GM12878 (cell line): ENCODE results near the gene DRC1. TPM values are rescaled to one million over a fixed set of nuclear protein-coding genes. Genes with fewer than 3 reads are reported as not detected.

Experiments
- ATAC-seq: fragments of 200-7000 bp; cut with Tn5 transposase; 3 replicates; pipeline ENCODE4 v1.9.1; 2020; ENCODE audit warnings: mild to moderate bottlenecking, moderate library complexity
- BruUV-seq: library from RNA; stranded (reverse); fragments of 400-500 nt; replicated peaks from 2 replicates; lab custom pipeline; 2021; lab: Mats Ljungman, UMichigan
- CTCF ChIA-PET: fragments of 300-600 bp; sonication (Branson Sonifier 250); formaldehyde crosslinking; extraction: SDS; loops from one replicate; lab custom pipeline; 2021; ENCODE audit warnings: inconsistent platforms; lab: Yijun Ruan, JAX
- POLR2A ChIA-PET: fragments of 350-600 bp; formaldehyde crosslinking; extraction: SDS; loops from one replicate; lab custom pipeline; 2021; ENCODE audit warnings: inconsistent platforms; lab: Charles Lee
- RAD21 ChIA-PET: fragments of 300-600 bp; sonication (Branson Sonifier 250); formaldehyde crosslinking; loops from one replicate; lab custom pipeline; 2023; ENCODE audit warnings: antibody characterized with exemption; ENCODE audit not compliant: unreplicated experiment; lab: Charles Lee
- SMC1A ChIA-PET: fragments of 300-600 bp; sonication (Branson Sonifier 250); formaldehyde crosslinking; loops from one replicate; lab custom pipeline; 2023; ENCODE audit not compliant: unreplicated experiment, uncharacterized antibody; lab: Charles Lee
- DNase-seq: peaks from one replicate; pipeline ENCODE4 v3.0.0-alpha.2; 2011; ENCODE audit warnings: low read depth, low spot score
- FAIRE-seq: peaks from 3 replicates; lab custom pipeline; 2011; peaks lifted over from hg19 to GRCh38; lab: Jason Lieb, UNC
- H2AFZ ChIP-seq: 2 replicates; pipeline ENCODE4 v1.6.0; 2011; ENCODE audit warnings: low read depth, low read length, control low read depth; ENCODE audit not compliant: control insufficient read depth
- H3K27ac ChIP-seq: 2 replicates; pipeline ENCODE4 v1.5.1; 2011; ENCODE audit warnings: control low read depth; ENCODE audit not compliant: control insufficient read depth, insufficient read depth
- H3K27me3 ChIP-seq, 2 experiments: replicated peaks in 1 of 2; 2 replicates each; pipeline versions ENCODE4 v1.6.0 to v1.6.1; 2011; ENCODE audit warnings: low read length in 1 of 2; ENCODE audit not compliant: control insufficient read depth in 2 of 2, insufficient read depth in 2 of 2
- H3K36me3 ChIP-seq, 2 experiments: 2 replicates each; pipeline ENCODE4 v1.5.1; 2011; ENCODE audit warnings: low read length in 1 of 2; ENCODE audit not compliant: control insufficient read depth in 2 of 2, insufficient read depth in 2 of 2
- H3K4me1 ChIP-seq: 2 replicates; pipeline ENCODE4 v1.6.1; 2011; ENCODE audit warnings: mild to moderate bottlenecking, low read length, moderate library complexity, mixed read lengths; ENCODE audit not compliant: control insufficient read depth, insufficient read depth
- H3K4me2 ChIP-seq: 2 replicates; pipeline ENCODE4 v1.6.0; 2011; ENCODE audit warnings: control low read depth; ENCODE audit not compliant: control insufficient read depth, insufficient read depth
- H3K4me3 ChIP-seq: fragments of 200-600 bp; sonication (generic); 2 replicates; pipeline ENCODE4 v1.5.1; 2016
- H3K79me2 ChIP-seq: 2 replicates; pipeline ENCODE4 v1.6.0; 2011; ENCODE audit warnings: low read length; ENCODE audit not compliant: control insufficient read depth, insufficient read depth
- H3K9ac ChIP-seq: 2 replicates; pipeline ENCODE4 v1.8.0; 2011; ENCODE audit warnings: low read length, control low read depth, mixed read lengths; ENCODE audit not compliant: control insufficient read depth, insufficient read depth
- H3K9me3 ChIP-seq: replicated peaks from 3 replicates; pipeline ENCODE4 v1.5.1; 2011; ENCODE audit warnings: mild to moderate bottlenecking, low read length; ENCODE audit not compliant: control insufficient read depth, insufficient read depth
- H4K20me1 ChIP-seq: 2 replicates; pipeline ENCODE4 v1.6.0; 2011; ENCODE audit not compliant: control insufficient read depth, insufficient read depth
- BACH1 ChIP-seq: fragments of 450-650 bp; IDR thresholded peaks from 2 replicates; pipeline ENCODE4 v1.6.1; 2017; ENCODE audit warnings: mild to moderate bottlenecking, borderline replicate concordance
- BMI1 ChIP-seq: fragments of 450-650 bp; IDR thresholded peaks from 2 replicates; pipeline ENCODE4 v1.6.1; 2016; ENCODE audit warnings: mild to moderate bottlenecking, moderate library complexity, borderline replicate concordance
- ESRRA ChIP-seq: IDR thresholded peaks from 2 replicates; pipeline ENCODE4 v1.6.1; 2012; ENCODE audit warnings: mild to moderate bottlenecking, low read length, improper control_type of control experiment
- FOXM1 ChIP-seq: IDR thresholded peaks from 2 replicates; pipeline ENCODE4 v1.6.1; 2012; ENCODE audit warnings: low read depth, mild to moderate bottlenecking, inconsistent platforms, low read length, moderate library complexity
- GATAD2B ChIP-seq: fragments of 450-650 bp; conservative IDR thresholded peaks from 2 replicates; pipeline ENCODE4 v1.6.1; 2017; ENCODE audit warnings: low read depth, mild to moderate bottlenecking, moderate library complexity
- HCFC1 ChIP-seq: fragments of 150-350 bp; IDR thresholded peaks from 2 replicates; pipeline ENCODE4 v1.6.1; 2014; ENCODE audit warnings: low read length
- NBN ChIP-seq: fragments of 450-650 bp; IDR thresholded peaks from 2 replicates; pipeline ENCODE4 v1.6.1; 2016
- NFYA ChIP-seq: IDR thresholded peaks from 2 replicates; pipeline ENCODE4 v1.6.1; 2011; ENCODE audit warnings: low read depth, mild to moderate bottlenecking, low read length, improper control_type of control experiment, borderline replicate concordance
- ZNF217 ChIP-seq: fragments of 450-650 bp; IDR thresholded peaks from 2 replicates; pipeline ENCODE4 v1.6.1; 2017; ENCODE audit warnings: antibody characterized with exemption, mild to moderate bottlenecking
- ZSCAN29 ChIP-seq: fragments of 450-650 bp; IDR thresholded peaks from 2 replicates; pipeline ENCODE4 v1.6.1; 2017; ENCODE audit warnings: mild to moderate bottlenecking, moderate library complexity
- WGBS: methylation state at CpG from one replicate; pipeline ENCODE4 v1.1.6; 2016; ENCODE audit warnings: low lambda C conversion rate; ENCODE audit not compliant: insufficient replicate concordance, insufficient coverage; ENCODE audit errors: missing lambda C conversion rate; 5-methylcytosine and 5-hydroxymethylcytosine counted together
- in situ Hi-C: fragments of 300-500 bp; cut with MboI; formaldehyde crosslinking; loops from 9 replicates; pipeline ENCODE4 v1.14.3; 2018; ENCODE audit warnings: mixed read lengths
- intact Hi-C: fragments of 100-400 bp; cut with micrococcal nuclease; formaldehyde crosslinking; loops from one replicate; pipeline ENCODE4 v1.14.2; 2022; ENCODE audit not compliant: unreplicated experiment
- polyA plus RNA-seq, 11 experiments: library from polyadenylated mRNA; depleted of rRNA in 4 of 11; unstranded in 6 of 11; stranded (reverse) in 5 of 11; fragments of >200 nt; fragmentation: Nextera tagmentation in 4 of 11; fragmentation: Illumina TruSeq in 1 of 11; extraction: Ambion mirVana in 4 of 11; extraction: Trizol in 1 of 11; gene quantifications; 1 replicate in 1 of 11; 2 replicates in 10 of 11; pipeline versions ENCODE4 v1.2.1 to v1.2.3, GENCODE V29; 2011 to 2016; ENCODE audit warnings: inconsistent platforms in 2 of 11, missing spikeins in 2 of 11, low read depth in 1 of 11
- total RNA-seq, 4 experiments: library from RNA; depleted of rRNA in 3 of 4; stranded (reverse); fragments of >200 nt in 3 of 4; fragmentation: Illumina TruSeq in 1 of 4; extraction: Trizol in 1 of 4; gene quantifications; 2 replicates each; pipeline versions ENCODE4 v1.2.1 to v1.2.3, GENCODE V29; 2013 to 2021
- TF ChIP-seq, protein P1 (sequence below): IDR thresholded peaks from 2 replicates; pipeline ENCODE4 v1.6.1; 2011; ENCODE audit warnings: mild to moderate bottlenecking, low read depth, low read length, moderate library complexity; ENCODE audit not compliant: insufficient replicate concordance
- TF ChIP-seq, protein P2 (sequence below): fragments of 450-650 bp; IDR thresholded peaks from 2 replicates; pipeline ENCODE4 v1.6.1; 2017; ENCODE audit warnings: mild to moderate bottlenecking, moderate library complexity

The DRC1 gene
- total and polyA plus RNA-seq, 10 of the 15 experiments (the other 5 are each of a cell fraction or from before 2014, with no cell fraction given), result 0.03 TPM; not detected in 9

DNA sequence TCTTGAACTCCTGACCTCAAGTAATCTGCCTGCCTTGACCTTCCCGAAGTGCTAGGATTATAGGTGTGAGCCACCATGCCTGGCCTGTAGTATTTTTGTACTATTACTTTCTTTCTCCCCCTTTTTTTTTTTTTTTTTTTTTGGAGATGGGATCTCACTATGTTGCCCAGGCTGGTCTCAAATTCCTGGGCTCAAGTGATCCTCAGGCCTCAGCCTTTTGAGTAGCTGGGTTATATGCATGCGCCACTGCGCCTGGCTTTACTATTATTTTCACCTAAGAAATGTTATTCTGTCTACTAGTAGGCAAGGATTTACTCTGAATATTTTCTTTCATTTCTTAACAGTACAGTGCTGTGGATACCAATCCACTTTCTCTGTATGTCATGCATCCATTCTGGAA, 37.8 kb upstream of the DRC1 start:
- intact Hi-C loops, result no loop called here
- ChIA-PET RAD21 (no interaction called here), SMC1A (interaction anchor here (1.6 to 2.7 kb wide), 2 partner anchors 9 to 17 kb away, joined by 5 to 6 read pairs; partner anchors contain the start of gene ADGRF3), POLR2A (interaction anchor here (0.7 kb wide), 1 partner anchor 19 kb away, joined by 3 read pairs; no protein-coding TSS in a partner anchor), CTCF (no interaction called here)
- H4K20me1 ChIP-seq, result no peaks in the 10 kb centered on the region
- WGBS, result 90% methylated on average over 3 of the region's 3 CpGs
- H3K9ac ChIP-seq, result no peak overlapping the region
- H3K4me1 ChIP-seq, result no peaks in the 10 kb centered on the region
- no peak overlapping the region for H3K4me2 ChIP-seq
- no peak overlapping the region for H3K27ac ChIP-seq
- H3K36me3 ChIP-seq, result peaks cover 0 to 17% of the 10 kb centered on the region in 2 experiments; a peak in 2 of 4 replicates
- no peaks in the 10 kb centered on the region for H3K27me3 ChIP-seq
- no peaks in the 10 kb centered on the region for H3K9me3 ChIP-seq
- no peak for FAIRE-seq
- H3K79me2 ChIP-seq, result peaks cover 30% of the 10 kb centered on the region
- no peak for DNase-seq
- TF ChIP-seq ZSCAN29 (no peak), BMI1 (no peak), ZNF217 (no peak)
- BruUV-seq, result no TSS peak
- no peak overlapping the region for H2AFZ ChIP-seq
- ATAC-seq, result no peak
- in situ Hi-C loops, result no loop called here
- no peak overlapping the region for H3K4me3 ChIP-seq

DNA sequence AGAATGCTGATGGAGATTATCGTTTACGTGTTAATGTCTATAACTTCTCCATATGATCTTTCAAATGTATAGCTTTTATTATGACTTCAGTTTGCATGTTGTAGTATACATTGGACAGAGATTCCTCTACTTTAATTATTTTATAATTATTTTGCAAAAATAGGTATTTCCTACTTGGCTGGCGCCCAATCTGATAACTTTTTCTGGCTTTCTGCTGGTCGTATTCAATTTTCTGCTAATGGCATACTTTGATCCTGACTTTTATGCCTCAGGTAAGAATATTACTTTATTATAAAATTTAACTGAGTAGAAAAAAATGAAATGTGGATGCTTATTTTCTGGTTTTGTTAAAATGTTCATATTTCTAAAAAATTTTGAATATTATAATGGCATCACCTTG, 37.1 kb upstream of the DRC1 start:
- FAIRE-seq (no peak), DNase-seq (no peak), ATAC-seq (no peak)
- Histone ChIP-seq H2AFZ (no peak overlapping the region), H3K79me2 (peaks cover 24% of the 10 kb centered on the region), H3K27ac (no peak overlapping the region), H3K4me3 (no peak overlapping the region), H3K9ac (no peak overlapping the region), H3K4me1 (no peaks in the 10 kb centered on the region), H3K9me3 (no peaks in the 10 kb centered on the region), H3K36me3 (peaks cover 0 to 17% of the 10 kb centered on the region in 2 experiments; a peak in 2 of 4 replicates), H3K4me2 (no peak overlapping the region), H4K20me1 (no peaks in the 10 kb centered on the region), H3K27me3 (no peaks in the 10 kb centered on the region)
- in situ Hi-C loops, result no loop called here
- intact Hi-C loops, result no loop called here
- ChIA-PET SMC1A (interaction anchor here (1.3 to 2.7 kb wide), 2 partner anchors 9 to 18 kb away, joined by 3 to 6 read pairs; partner anchors contain the start of gene ADGRF3), CTCF (no interaction called here), RAD21 (no interaction called here), POLR2A (interaction anchor here (0.7 kb wide), 1 partner anchor 18 kb away, joined by 3 read pairs; no protein-coding TSS in a partner anchor)
- BruUV-seq, result no TSS peak
- TF ChIP-seq GATAD2B (no peak), NBN (no peak), HCFC1 (no peak), NFYA (no peak), FOXM1 (no peak), ESRRA (no peak), BACH1 (no peak)
- TF ChIP-seq, protein P1, sequence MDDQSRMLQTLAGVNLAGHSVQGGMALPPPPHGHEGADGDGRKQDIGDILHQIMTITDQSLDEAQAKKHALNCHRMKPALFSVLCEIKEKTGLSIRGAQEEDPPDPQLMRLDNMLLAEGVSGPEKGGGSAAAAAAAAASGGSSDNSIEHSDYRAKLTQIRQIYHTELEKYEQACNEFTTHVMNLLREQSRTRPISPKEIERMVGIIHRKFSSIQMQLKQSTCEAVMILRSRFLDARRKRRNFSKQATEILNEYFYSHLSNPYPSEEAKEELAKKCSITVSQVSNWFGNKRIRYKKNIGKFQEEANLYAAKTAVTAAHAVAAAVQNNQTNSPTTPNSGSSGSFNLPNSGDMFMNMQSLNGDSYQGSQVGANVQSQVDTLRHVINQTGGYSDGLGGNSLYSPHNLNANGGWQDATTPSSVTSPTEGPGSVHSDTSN, result no peak
- TF ChIP-seq, protein P2, sequence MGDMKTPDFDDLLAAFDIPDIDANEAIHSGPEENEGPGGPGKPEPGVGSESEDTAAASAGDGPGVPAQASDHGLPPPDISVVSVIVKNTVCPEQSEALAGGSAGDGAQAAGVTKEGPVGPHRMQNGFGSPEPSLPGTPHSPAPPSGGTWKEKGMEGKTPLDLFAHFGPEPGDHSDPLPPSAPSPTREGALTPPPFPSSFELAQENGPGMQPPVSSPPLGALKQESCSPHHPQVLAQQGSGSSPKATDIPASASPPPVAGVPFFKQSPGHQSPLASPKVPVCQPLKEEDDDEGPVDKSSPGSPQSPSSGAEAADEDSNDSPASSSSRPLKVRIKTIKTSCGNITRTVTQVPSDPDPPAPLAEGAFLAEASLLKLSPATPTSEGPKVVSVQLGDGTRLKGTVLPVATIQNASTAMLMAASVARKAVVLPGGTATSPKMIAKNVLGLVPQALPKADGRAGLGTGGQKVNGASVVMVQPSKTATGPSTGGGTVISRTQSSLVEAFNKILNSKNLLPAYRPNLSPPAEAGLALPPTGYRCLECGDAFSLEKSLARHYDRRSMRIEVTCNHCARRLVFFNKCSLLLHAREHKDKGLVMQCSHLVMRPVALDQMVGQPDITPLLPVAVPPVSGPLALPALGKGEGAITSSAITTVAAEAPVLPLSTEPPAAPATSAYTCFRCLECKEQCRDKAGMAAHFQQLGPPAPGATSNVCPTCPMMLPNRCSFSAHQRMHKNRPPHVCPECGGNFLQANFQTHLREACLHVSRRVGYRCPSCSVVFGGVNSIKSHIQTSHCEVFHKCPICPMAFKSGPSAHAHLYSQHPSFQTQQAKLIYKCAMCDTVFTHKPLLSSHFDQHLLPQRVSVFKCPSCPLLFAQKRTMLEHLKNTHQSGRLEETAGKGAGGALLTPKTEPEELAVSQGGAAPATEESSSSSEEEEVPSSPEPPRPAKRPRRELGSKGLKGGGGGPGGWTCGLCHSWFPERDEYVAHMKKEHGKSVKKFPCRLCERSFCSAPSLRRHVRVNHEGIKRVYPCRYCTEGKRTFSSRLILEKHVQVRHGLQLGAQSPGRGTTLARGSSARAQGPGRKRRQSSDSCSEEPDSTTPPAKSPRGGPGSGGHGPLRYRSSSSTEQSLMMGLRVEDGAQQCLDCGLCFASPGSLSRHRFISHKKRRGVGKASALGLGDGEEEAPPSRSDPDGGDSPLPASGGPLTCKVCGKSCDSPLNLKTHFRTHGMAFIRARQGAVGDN, result no peak
- 100% methylated on average over 4 of the region's 4 CpGs for WGBS
